ENCODE data around the gene ARCN1.

The ARCN1 gene

DNA sequence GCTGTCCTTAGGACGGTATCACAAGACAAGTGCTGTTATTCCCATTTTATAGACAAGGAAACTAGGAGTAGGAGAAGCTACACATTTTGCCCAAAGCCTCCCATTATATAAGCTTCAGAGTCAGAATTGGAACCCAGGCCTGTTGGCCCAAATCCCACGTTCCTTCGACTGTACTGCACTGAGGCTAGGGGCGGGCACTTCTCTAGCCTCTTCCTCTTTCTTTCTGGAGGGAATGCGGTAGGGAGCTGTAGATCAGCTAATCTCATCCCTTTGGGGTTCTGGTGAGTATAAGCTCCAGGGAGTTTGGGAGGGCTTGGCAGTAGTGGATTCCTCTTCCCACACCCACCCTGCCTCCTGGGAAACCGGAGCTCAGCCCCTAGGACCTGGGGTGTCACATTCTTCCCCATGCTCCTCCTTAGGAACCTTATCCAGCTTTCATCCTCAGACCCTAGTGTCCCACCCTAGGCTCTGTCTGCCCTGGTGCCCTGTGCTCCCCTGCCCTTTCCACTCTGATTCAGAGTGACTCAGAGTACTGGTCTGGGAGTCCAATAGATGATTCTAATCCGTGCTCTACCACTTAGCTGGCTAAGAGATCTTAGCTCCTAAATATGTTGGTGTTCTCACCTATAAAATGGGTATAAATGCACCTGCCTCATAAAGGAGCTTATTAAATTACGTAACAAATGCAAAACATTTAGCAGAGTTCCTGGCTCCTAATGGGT, 64.5 kb downstream of the ARCN1 start:
- no peak for DNase-seq (ENCODE audit: low read depth in 2 of 2)

DNA sequence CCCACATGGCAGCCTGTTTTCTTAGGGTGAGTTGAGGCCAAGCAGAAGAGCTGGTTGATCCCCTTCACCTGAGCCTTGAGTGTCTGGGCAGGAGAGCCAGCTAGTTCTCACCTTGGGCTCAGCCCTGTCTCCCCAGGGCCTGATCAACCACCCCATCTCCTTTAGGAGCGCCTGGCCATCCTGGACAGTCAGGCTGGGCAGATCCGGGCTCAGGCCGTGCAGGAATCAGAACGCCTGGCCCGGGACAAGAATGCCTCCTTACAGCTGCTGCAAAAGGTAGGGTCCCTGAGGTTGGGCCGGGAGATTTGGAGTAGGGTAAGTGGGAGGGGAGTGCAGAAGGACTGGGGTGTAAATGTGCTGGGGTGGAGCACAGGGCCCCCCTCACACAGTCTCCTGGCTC, 66.5 kb downstream of the ARCN1 start:
- no peak for DNase-seq (ENCODE audit: low read depth in 2 of 2)

DNA sequence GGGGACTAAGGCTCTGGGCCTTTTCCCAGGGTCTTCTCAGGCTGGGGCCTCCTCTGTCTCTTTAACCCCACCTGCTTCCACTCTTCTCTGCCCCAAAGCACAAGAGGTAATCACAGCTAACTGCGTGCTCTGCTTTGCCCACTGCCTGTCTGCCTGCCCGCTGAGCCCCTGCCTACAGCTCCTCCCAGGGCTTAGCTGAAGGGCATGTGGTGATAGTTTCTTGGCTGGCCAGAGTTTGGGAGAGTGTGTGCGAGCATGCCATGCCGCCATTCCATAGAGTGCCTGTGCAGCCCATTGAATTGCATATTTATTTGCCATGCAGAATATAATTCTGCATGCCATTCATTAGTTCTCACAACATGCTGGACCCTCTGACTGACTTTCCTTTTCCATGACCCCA, 67.7 kb downstream of the ARCN1 start:
- no peak for DNase-seq (ENCODE audit: low read depth in 2 of 2)

GRCh38 chr11:118640332-118641154, 68.3 kb downstream of the ARCN1 start:
- no peak for DNase-seq (ENCODE audit: low read depth in 2 of 2)

GRCh38 chr11:118641397-118642019, 69.3 kb downstream of the ARCN1 start:
- DNase-seq (ENCODE audit: low read depth in 2 of 2) = no peak

- DNase-seq (ENCODE audit: low read depth in 2 of 2) = no peak
These were observed 71.2 kb downstream of the ARCN1 start for GRCh38 chr11:118643142-118643994.

GRCh38 chr11:118643995-118644345, 71.8 kb downstream of the ARCN1 start:
- DNase-seq (ENCODE audit: low read depth in 2 of 2) = no peak

- no peak for DNase-seq (ENCODE audit: low read depth in 2 of 2)
These were observed 72.3 kb downstream of the ARCN1 start for GRCh38 chr11:118644496-118644895.

GRCh38 chr11:118645066-118645715, 73.0 kb downstream of the ARCN1 start:
- DNase-seq (ENCODE audit: low read depth in 2 of 2) = no peak

- no peak for DNase-seq (ENCODE audit: low read depth in 2 of 2)
These were observed 74.2 kb downstream of the ARCN1 start for GRCh38 chr11:118646393-118646792.

DNA sequence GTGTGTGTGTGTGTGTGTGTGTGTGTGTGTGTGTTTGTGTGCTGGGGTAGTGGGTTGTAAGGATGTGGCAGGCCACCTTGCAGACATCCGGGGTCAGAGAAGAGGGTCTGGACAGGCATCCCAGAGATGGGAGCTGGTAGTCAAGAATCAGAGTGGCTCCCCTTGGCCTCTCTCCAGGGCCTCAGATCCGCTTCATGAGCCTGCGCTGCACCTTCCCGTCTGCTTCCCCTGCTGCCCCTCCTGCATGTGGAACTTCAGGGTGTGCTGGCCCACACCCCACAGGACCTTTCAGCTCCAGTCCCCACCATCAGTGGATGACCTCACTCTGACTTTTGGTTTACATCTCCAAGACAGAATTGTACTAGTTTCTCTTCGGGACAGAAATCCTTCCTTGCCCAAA, 76.1 kb downstream of the ARCN1 start:
- no peak for DNase-seq (ENCODE audit: low read depth in 2 of 2)

GRCh38 chr11:118649941-118650340, 77.7 kb downstream of the ARCN1 start:
- no peak for DNase-seq (ENCODE audit: low read depth in 2 of 2)

GRCh38 chr11:118650366-118650765, 78.2 kb downstream of the ARCN1 start:
- no peak for DNase-seq (ENCODE audit: low read depth in 2 of 2)

- no peak for DNase-seq (ENCODE audit: low read depth in 2 of 2)
These were observed 79.6 kb downstream of the ARCN1 start for GRCh38 chr11:118651820-118652219.

All from activated CD8-positive, alpha-beta memory T cell treated with anti-CD3 and anti-CD28 coated beads for 4 hours (primary cell).